Midbrain (tissue), 1 donor: ENCODE data around the gene AMTN.

Experiments used
- DNase-seq: peaks from one replicate; lab custom pipeline; 2025; lab: John Stamatoyannopoulos, UW

Gene AMTN

GRCh38 chr4:70559924-70560323 lies 41.6 kb downstream of the AMTN start:
- DNase-seq = no peak

- DNase-seq = no peak
Measured at GRCh38 chr4:70564033-70564432, 45.7 kb downstream of the AMTN start.

GRCh38 chr4:70570796-70571195 lies 52.4 kb downstream of the AMTN start:
- DNase-seq = no peak

GRCh38 chr4:70571772-70572171 lies 53.4 kb downstream of the AMTN start:
- DNase-seq = no peak

- DNase-seq = no peak
Measured at GRCh38 chr4:70575964-70576363, 57.6 kb downstream of the AMTN start.

GRCh38 chr4:70577220-70577927 lies 59.0 kb downstream of the AMTN start:
- DNase-seq = no peak

- DNase-seq = no peak
Measured at GRCh38 chr4:70581980-70582379, 63.6 kb downstream of the AMTN start.
